ENCODE data around the gene NCEH1. TPM values are rescaled to one million over a fixed set of nuclear protein-coding genes. Genes with fewer than 3 reads are reported as not detected.
A peak's percentile ranks its signal among the peaks of the same experiment; 100 is the strongest.
"Not testable (repeated sequence)": the region's sequence is repeated elsewhere in the genome, so short reads cannot be mapped to it uniquely, and the experiment has no call there.

The NCEH1 gene, protein sequence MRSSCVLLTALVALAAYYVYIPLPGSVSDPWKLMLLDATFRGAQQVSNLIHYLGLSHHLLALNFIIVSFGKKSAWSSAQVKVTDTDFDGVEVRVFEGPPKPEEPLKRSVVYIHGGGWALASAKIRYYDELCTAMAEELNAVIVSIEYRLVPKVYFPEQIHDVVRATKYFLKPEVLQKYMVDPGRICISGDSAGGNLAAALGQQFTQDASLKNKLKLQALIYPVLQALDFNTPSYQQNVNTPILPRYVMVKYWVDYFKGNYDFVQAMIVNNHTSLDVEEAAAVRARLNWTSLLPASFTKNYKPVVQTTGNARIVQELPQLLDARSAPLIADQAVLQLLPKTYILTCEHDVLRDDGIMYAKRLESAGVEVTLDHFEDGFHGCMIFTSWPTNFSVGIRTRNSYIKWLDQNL
- total RNA-seq (2014; rRNA removed; shearing (Covaris generic)) = 14.0 and 19.8 TPM in 2 replicates

DNA sequence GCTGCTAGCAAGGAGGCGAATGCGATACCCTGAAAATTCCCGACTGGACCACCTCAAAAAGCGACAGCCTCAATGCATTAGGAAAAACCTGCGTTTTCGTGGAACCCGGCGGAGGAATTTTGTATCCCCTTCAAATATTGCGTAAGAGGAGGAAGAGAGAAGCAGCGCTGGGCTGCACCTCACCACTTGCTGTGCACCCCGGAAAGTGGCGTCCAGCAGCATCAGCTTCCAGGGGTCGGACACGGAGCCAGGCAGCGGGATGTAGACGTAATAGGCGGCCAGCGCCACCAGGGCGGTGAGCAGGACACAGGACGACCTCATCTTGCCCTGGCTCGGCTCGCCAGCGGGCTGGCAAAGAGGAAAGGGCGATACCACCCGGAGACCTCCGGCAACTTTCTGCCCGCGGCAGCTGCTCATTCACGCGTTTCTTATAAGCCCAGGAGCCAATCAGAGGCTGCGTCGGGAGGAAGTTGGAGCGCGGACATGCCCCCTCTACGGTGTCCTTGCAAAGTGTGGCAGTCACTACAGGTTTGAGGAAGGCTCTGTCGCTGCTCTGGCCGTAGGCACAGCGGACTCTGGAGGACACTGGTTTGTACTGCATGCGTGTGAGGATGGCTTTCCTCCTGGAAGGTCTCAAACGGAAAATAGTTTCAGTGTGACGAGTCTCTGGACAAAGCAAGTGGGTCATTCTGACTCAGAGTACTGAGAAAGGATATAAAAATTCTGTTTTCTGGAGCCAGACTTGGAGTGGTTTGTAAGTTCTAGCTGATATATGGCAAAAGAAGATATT lies at the start of gene NCEH1:
Gene NCEH1 (minus strand): TSS at position 404 of the 790 bp plus-strand sequence. CDS start 83 bp downstream, at position 321.
- peak; percentile 99 for DNase-seq (ENCODE audit: low spot score)

DNA sequence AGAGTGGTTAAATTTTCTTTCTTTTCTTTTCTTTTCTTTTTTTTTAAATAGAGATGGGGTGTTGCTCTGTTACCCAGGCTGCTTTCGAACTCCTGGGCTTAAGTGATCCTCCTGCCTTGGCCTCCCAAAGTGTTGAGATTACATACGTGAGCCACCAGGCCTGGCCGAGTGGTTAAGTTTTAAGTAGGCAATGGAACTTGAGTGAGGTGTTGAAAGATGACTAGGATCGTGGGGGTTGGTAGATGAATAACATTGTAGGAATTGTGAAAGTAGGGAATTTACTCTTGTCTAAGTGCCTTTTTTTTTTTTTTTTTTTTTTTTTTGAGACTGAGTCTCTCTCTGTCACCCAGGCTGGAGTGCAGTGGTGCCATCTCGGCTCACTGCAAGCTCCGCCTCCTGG lies 49.5 kb upstream of the NCEH1 start:
- not testable (repeated sequence) for DNase-seq (ENCODE audit: low spot score)

DNA sequence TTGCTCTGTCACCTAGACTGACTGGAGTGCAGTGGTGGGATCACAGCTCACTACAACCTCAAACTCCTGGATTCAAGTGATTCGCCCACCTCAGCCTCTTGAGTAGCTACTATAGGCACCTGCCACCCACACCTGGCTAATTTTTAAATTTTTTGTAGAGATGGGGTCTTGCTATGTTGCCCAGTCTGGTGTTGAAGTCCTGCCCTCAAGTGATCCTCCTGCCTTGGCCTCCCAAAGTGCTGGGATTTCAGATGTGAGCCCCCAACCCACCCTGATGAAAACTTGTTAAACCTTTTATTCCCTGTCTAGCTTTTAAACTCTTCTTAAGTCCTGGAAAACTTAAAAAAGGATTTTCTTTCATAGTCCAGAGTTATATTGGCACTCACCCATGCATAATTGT lies 42.3 kb upstream of the NCEH1 start:
- DNase-seq (ENCODE audit: low spot score) = no peak

DNA sequence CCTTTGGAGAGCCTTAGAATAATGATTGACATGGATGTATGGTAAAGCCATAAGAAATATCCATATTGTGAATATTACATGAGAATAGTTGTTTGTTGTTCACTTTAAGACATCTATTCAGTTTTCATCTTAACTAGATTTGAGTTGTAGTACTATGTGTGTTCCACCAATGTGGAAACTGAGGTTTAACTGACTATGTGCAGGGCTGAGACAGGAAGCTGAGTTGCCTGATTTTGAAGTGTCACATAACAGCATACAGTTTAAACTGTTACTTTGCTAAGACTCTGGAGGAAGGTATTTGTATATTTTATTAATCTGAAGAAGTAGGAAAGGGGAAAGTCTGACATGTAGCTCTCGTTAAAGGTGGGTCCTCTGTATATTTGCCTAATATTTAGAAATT lies 41.8 kb upstream of the NCEH1 start:
- no peak for DNase-seq (ENCODE audit: low spot score)

GRCh38 chr3:172751175-172751704 lies 40.4 kb upstream of the NCEH1 start:
- DNase-seq (ENCODE audit: low spot score) = no peak

- DNase-seq (ENCODE audit: low spot score) = peak; percentile 100
These were observed 39.7 kb upstream of the NCEH1 start, which contains the start of gene ECT2 for GRCh38 chr3:172750368-172751174. ECT2 (plus strand) TSS chr3:172750726; CDS start chr3:172754531, 3,805 bp downstream.

DNA sequence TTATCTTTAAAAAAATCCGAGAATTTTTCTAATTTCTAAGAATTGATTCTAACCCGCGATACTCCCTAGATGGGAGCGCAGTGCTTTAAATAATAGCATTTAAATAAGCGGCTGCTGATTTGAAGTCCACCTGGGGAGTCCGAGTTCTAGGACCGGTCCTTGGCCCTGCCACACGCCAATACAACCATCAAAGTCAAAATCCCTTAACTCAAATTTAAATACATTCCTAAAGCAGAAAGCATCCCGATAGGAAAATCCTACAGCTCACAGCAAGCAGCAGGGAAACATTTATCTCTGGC lies 39.2 kb upstream of the NCEH1 start:
- no peak for DNase-seq (ENCODE audit: low spot score)

DNA sequence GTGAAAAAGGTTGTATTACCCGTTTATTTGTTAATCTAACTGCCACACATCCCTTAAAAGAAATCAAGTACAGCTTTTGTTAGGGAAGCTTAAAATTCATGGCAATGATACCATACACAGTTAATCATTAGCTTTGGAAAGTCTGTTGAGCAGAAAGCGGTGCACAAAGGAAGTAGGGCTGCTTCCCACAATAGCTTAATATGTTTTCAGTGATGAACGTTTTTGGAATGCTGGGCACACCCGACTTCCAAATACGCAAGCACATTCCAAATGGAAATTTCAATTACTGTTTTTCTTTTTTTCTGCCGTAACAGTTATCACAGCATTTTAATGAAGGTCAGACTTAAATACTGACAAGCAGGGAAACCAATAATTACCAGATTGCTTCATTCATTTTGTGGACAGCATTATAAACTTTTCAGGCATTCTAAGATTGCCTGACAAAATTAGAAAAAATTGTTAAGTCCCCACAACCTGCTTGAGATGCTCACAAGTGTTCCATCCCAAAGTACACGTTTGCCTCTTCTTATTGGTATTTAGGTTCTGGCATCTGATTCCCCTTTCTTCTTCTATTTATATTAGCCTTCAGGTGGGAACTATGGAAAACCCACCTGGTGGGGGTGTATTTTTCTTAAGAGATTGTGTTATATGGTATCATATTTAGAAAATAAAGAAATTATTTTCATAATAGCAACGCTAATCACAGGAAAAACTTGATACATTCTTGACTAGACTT lies 38.5 kb upstream of the NCEH1 start:
- DNase-seq (ENCODE audit: low spot score) = peak; percentile 72

DNA sequence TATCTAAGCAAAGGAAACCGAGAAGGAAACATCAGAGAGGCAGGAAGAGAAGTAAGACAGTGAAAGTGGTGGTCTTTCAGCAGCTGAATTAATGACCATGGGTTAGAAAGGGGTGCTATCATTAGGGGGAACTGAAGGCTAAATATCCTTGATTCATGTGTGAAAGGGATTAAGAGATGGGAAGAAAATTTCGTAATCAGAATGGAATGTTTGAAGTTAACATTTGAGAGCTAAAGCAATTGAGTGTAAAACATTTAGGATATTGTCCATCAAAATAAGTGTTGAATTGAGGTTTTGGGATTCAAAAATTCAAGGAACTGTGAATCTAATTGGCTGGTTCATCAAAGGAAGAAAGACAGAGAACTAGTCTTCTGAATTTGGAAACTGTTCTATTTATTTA lies 35.6 kb upstream of the NCEH1 start:
- DNase-seq (ENCODE audit: low spot score) = no peak

DNA sequence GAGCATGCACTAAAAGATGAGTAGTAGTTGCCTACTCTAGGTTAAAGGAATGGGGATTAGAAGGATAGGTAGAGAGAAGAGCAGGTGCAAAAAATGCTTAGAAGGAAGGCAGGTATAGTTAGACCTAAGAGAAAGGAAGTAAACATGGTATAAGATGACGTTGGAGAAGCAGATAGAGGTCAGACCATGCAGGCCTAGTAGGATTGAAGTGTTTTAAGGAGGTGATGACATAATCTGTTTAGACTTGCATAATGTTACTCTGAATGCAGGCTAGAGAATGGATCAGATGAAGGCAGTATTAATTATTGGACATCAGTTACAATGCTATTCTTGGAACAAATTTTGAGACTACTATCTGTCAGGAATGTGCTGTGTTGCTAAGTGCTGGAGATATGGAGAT lies 28.6 kb upstream of the NCEH1 start:
- DNase-seq (ENCODE audit: low spot score) = no peak

GRCh38 chr3:172735014-172735413 lies 24.1 kb upstream of the NCEH1 start:
- no peak for DNase-seq (ENCODE audit: low spot score)

GRCh38 chr3:172726380-172726779 lies 15.5 kb upstream of the NCEH1 start:
- no peak for DNase-seq (ENCODE audit: low spot score)

GRCh38 chr3:172722536-172723040 lies 11.7 kb upstream of the NCEH1 start:
- not testable (repeated sequence) for DNase-seq (ENCODE audit: low spot score)

- peak; percentile 36 for DNase-seq (ENCODE audit: low spot score)
These were observed 6.7 kb upstream of the NCEH1 start for GRCh38 chr3:172717493-172718088.

DNA sequence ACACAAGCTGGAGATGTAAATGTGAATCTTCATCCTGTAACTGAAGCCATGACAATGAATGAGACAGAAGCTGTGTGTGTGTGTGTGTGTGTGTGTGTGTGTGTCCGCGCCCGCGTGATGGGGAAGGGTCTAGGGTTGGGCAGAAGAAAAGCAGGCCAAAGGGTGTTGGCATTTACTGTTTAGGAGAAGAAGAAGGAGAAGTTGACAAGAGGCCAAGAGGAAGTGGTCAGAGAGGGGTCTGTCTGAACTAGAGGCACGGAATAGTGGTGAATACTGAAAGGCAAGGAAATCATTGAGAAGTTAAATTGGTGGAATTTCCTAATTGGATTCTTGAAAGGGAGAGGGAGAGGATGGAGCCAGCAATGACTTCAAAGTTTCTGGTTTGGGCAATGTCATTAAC lies 5.6 kb upstream of the NCEH1 start:
- no peak for DNase-seq (ENCODE audit: low spot score)

- no peak for DNase-seq (ENCODE audit: low spot score)
These were observed 2.4 kb upstream of the NCEH1 start for GRCh38 chr3:172713316-172713715.

- no peak for DNase-seq (ENCODE audit: low spot score)
These were observed 558 bp upstream of the NCEH1 start for GRCh38 chr3:172711454-172711795.

- no peak for DNase-seq (ENCODE audit: low spot score)
These were observed 848 bp downstream of the NCEH1 start for GRCh38 chr3:172709774-172710663.

DNA sequence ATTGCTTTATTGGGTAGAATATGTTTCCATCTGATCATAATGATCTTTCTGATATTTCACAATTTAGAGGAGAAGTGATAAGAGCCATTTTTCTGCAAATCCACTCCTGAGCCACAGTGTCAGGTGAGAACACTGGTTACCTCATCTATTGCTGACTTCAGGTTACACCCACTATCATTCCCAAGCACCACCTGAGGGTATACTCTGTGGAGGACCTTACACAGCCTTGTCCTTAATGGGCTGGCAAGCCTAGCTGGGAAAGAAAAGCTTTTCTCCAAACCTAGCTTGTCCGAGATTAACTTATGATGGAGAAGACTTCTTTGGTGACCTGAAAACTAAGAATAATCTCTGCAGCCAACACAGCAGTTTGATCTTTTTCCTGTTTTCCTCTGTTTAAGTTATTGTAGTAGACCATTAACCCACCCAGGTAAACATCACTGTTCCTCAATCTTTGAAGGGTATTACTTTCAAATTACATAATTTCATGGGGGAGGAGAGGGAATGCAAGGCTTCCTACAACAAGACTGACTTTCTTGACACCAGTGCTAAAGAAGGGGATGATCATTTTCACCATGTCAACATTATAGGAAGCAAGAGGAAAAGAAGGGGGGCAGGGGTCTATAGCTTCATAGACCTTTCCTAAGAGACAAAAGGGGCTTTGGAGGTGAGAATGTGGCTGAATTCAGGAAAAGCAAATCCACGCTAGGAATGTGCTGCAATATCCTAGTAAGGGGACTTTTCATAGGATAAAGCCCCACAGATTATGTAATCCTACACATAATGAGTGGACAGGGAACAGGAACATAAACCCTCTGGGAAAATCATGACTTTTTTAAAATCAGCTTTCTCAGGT lies 1.7 kb downstream of the NCEH1 start:
- DNase-seq (ENCODE audit: low spot score) = no peak

All from H4 (cell line).